GM19099 (cell line): Measurements from ENCODE around the gene JAG2.

Source experiments
- POLR2A ChIP-seq: IDR thresholded peaks from 3 replicates; pipeline ENCODE4 v1.6.1; 2011; ENCODE audit warnings: low read depth; ENCODE audit not compliant: insufficient read length; ENCODE audit errors: extremely low read depth

The JAG2 gene

GRCh38 chr14:105138021-105138541 lies 30.5 kb downstream of the JAG2 start:
- TF ChIP-seq POLR2A: no peak

GRCh38 chr14:105137481-105138020 lies 31.0 kb downstream of the JAG2 start:
- no peak for TF ChIP-seq POLR2A

GRCh38 chr14:105136401-105137322 lies 31.9 kb downstream of the JAG2 start:
- no peak for TF ChIP-seq POLR2A

- no peak for TF ChIP-seq POLR2A
Measured at GRCh38 chr14:105135700-105136395, 32.7 kb downstream of the JAG2 start.

- TF ChIP-seq POLR2A: no peak
Measured at GRCh38 chr14:105132921-105133654, 35.5 kb downstream of the JAG2 start.

GRCh38 chr14:105131241-105131640 lies 37.3 kb downstream of the JAG2 start:
- TF ChIP-seq POLR2A: no peak

- TF ChIP-seq POLR2A: no peak
Measured at GRCh38 chr14:105128059-105128458, 40.5 kb downstream of the JAG2 start.

- no peak for TF ChIP-seq POLR2A
Measured at GRCh38 chr14:105126981-105127329, 41.6 kb downstream of the JAG2 start.

GRCh38 chr14:105126126-105126980 lies 42.2 kb downstream of the JAG2 start:
- TF ChIP-seq POLR2A: no peak

GRCh38 chr14:105124823-105125222 lies 43.8 kb downstream of the JAG2 start:
- no peak for TF ChIP-seq POLR2A

GRCh38 chr14:105123981-105124765 lies 44.4 kb downstream of the JAG2 start:
- TF ChIP-seq POLR2A: no peak

GRCh38 chr14:105123064-105123665 lies 45.4 kb downstream of the JAG2 start:
- no peak for TF ChIP-seq POLR2A

- no peak for TF ChIP-seq POLR2A
Measured at GRCh38 chr14:105120056-105120455, 48.5 kb downstream of the JAG2 start.
